GM12891 (cell line): Measurements from ENCODE around the gene LGALS8.

Experiments
- DNase-seq: peaks from one replicate; pipeline ENCODE4 v3.0.0; 2011; ENCODE audit warnings: low spot score; ENCODE audit not compliant: insufficient read length
- FAIRE-seq: peaks from 2 replicates; lab custom pipeline; 2011; peaks lifted over from hg19 to GRCh38; lab: Jason Lieb, UNC
- PAX5 ChIP-seq: IDR thresholded peaks from 2 replicates; pipeline ENCODE4 v1.6.1; 2011; ENCODE audit warnings: low read length, moderate library complexity, mild to moderate bottlenecking; ENCODE audit not compliant: insufficient read depth, severe bottlenecking
- POLR2A ChIP-seq: IDR thresholded peaks from 2 replicates; pipeline ENCODE4 v1.6.1; 2011; ENCODE audit warnings: low read depth, low read length, control low read depth
- POLR2AphosphoS5 ChIP-seq: IDR thresholded peaks from 2 replicates; pipeline ENCODE4 v1.6.1; 2011; ENCODE audit warnings: low read depth, low read length, control low read depth
- POU2F2 ChIP-seq: IDR thresholded peaks from 2 replicates; pipeline ENCODE4 v1.6.1; 2011; ENCODE audit warnings: low read depth, mild to moderate bottlenecking, control low read depth, low read length, moderate library complexity
- SPI1 ChIP-seq: IDR thresholded peaks from 2 replicates; pipeline ENCODE4 v1.6.1; 2011; ENCODE audit warnings: low read depth, low read length, control low read depth
- TAF1 ChIP-seq: IDR thresholded peaks from 2 replicates; pipeline ENCODE4 v1.6.1; 2011; ENCODE audit warnings: low read depth, low read length, control low read depth

LGALS8 gene

DNA sequence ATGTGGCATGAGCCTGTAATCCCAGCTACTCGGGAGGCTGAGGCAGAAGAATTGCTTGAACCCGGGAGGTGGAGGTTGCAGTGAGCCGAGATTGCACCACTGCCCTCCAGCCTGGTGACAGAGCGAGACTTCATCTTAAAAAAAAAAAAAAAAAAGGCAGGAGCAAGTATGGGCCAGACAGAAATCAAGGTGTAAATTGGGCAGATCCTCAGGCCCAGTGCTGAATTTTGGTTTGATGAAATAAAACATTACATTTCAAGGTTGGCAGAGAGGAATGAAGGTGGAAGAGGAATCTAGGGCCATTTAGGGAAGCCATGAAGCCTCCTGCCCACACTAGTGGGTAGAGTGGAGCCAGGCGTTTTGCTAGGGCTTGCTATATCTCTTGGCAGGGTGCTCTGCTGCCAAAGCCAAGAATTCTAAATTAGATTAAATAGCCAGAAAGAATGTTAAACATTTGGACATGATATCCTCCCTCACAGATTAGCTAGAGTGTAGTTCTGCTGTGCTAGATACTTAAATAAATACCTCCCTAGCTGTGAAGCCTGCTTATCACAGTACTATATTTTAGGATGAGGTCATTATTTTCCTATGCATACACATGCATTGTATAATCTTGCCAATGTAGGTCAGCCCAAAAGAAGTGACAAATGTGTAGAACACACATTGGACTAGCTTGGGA lies 16.6 kb upstream of the LGALS8 start:
- DNase-seq: no peak
- TF ChIP-seq PAX5 (no peak), POU2F2 (no peak), POLR2A (no peak), SPI1 (no peak), POLR2AphosphoS5 (no peak), TAF1 (no peak)
- FAIRE-seq: no peak

DNA sequence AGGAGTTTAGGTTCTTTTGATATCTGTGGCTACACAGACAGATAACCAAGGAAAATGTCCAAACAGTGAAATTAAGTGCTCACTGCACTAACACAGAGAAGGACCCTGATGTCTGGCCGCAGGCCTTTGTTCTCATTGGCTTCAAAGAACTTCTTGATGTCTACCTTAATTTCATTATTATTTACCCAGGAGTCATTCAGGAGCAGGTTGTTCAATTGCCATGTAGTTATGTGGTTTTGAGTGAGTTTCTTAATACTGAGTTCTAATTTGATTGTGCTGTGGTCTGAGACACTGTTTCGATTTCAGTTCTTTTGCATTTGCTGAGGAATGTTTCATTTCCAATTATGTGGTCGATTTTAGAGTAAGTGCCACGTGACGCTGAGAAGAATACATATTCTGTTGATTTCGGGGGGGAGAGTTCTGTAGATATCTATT lies 15.2 kb upstream of the LGALS8 start:
- no peak for DNase-seq
- TF ChIP-seq POU2F2 (no peak), PAX5 (no peak), POLR2AphosphoS5 (no peak), POLR2A (no peak), TAF1 (no peak), SPI1 (no peak)
- peak; percentile 64 for FAIRE-seq

DNA sequence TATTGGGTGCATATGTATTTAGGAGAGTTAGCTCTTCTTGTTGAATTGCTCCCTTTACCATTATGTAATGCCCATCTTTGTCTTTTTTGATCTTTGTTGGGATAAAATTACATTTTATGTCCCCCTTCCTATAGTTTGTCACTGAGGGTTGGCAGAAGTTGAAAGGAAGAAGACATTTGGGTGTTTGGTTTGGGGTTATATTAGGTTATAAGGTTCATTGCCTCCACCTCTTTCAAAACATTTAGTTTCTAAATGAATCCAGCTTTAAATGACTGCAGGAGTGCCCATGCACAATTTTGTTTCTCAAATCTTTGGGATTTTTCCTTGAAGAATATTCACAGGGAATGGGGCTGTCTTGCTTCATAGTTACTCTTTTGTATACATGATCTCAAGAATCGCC lies 14.6 kb upstream of the LGALS8 start:
- no peak for FAIRE-seq
- TF ChIP-seq TAF1 (no peak), POU2F2 (no peak), SPI1 (no peak), POLR2AphosphoS5 (no peak)
- no peak for DNase-seq

DNA sequence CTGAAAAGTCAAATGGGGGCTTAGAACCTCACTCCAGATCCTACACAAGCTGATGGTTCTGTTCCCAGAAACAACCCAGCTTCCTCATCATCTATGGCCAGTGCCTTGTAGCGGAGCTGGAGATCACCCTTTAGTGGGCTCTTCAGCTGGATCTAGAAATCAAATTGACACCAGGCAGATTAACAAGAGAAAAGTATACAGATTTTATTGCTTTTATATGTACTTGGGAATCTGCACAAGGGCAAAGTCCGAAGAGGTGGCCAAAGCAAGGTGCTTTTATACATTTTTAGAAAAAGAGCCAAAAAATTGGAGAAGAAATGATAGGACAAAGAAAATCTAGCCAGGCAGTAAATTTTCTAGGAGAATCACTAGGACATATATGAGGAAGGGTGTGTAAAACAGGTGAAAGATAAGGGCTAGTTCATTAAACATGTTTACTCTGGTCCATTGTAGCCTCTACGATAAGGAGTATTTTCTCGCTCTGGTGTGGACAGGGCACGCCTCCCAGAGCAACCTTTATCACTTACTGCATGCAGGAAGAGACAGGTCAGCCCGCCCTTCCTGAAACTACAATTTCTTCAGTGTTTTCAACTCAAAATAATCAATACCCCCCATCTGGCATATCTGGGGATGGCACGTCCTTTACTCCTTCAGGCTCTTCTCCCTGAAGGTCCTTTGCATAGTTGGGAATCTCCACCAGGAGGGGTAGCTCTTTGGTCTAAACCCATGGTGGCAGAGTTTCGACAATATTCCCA lies 14.0 kb upstream of the LGALS8 start:
- no peak for FAIRE-seq
- DNase-seq: no peak
- TF ChIP-seq SPI1 (no peak), POLR2A (no peak), PAX5 (no peak), POLR2AphosphoS5 (no peak), TAF1 (no peak), POU2F2 (no peak)

DNA sequence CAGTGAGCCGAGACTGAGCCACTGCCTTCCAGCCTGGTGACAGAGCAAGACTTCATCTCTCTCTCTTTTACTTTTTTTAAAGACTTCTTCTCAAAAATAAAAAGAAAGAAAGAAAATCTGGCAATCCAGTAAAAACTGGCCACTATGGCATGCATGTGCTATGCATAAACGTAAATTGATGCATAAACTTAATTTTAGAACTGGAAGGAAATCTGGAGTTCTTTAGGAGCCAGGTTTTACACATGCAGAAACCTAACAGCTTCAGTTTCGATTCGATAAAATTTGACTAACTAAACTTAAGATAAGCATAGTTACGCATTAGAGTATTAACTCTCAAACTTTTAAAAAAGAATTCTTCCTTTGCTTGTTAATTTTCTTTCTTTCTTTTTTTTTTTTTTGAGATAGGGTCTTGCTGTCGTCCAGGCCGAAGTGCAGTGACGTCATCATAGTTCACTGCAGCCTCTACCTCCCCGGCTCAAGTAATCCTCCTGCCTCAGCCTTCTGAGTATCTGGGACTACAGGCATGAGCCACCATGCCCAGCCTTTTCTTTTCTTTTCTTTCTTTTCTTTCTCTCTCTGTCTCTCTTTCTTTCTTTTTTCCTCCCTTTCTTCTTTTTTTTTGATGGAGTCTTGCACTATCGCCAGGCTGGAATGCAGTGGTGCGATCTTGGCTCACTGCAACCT lies 11.9 kb upstream of the LGALS8 start:
- no peak for DNase-seq
- no peak for TF ChIP-seq TAF1
- TF ChIP-seq PAX5: no peak
- TF ChIP-seq POLR2A: no peak
- no peak for TF ChIP-seq SPI1
- no peak for TF ChIP-seq POU2F2
- TF ChIP-seq POLR2AphosphoS5: no peak
- no peak for FAIRE-seq

DNA sequence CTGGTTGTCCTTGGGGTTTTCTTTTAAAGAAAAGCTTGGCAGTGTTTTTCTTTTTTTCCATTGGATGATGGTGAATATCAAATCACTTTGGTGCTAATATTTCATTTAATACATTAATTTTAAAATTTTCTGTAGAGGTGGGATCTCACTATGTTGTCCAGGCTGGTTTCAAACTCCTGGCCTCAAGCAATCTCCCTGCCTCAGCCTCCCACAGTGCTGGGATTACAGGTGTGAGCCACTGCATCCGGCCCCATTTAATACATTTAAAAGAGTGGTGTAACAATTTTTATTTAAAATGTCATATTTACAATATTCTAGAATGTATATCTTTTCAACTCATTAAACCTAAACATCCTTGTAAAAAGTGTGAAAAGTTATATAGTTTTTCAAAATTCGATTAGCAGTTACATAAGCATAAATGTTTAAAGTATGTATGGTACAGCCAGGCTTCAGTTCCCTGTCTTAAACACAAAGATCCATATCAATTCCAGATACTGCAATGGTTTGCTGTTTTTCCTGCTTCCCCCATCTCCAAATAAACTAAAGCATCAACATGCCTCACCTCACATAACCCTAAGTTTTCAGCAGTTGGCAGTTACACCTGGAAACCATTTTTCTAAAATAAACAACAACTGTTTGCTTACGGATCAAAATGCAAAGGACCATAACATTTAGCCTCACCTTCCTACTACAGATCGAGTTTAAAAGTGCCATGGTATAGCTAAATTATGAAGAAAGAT lies 8.9 kb upstream of the LGALS8 start:
- no peak for FAIRE-seq
- TF ChIP-seq PAX5 (no peak), SPI1 (no peak), POLR2A (no peak), POLR2AphosphoS5 (no peak), TAF1 (no peak), POU2F2 (no peak)
- DNase-seq: no peak

DNA sequence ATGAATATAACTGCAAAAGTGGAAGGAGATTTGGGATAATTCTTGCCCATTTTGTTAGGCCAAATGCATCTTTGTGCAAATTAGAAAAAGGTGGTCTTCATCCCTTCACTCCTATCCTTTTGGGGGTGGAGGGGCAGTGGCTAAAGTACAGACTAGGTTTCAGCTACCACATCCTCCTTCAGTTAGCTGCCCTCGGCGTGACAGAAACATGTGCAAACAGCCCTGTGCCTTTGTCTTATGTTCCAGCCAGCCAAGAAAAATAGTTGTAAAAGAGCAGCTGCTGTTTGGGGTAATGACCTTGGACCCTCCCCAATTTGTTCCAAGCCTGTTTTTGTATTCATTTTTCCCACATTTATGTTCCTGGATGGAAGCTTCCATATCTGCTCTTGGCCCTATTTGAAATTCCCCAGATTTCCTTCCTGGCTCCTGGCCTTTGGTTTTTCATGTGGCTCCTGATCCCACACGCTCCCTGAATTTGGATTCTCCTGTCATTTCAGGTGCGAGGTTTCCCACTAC lies 8.3 kb upstream of the LGALS8 start:
- FAIRE-seq (no peak), DNase-seq (no peak)
- TF ChIP-seq POLR2A (no peak), PAX5 (no peak), SPI1 (no peak), POLR2AphosphoS5 (no peak), TAF1 (no peak), POU2F2 (no peak)

DNA sequence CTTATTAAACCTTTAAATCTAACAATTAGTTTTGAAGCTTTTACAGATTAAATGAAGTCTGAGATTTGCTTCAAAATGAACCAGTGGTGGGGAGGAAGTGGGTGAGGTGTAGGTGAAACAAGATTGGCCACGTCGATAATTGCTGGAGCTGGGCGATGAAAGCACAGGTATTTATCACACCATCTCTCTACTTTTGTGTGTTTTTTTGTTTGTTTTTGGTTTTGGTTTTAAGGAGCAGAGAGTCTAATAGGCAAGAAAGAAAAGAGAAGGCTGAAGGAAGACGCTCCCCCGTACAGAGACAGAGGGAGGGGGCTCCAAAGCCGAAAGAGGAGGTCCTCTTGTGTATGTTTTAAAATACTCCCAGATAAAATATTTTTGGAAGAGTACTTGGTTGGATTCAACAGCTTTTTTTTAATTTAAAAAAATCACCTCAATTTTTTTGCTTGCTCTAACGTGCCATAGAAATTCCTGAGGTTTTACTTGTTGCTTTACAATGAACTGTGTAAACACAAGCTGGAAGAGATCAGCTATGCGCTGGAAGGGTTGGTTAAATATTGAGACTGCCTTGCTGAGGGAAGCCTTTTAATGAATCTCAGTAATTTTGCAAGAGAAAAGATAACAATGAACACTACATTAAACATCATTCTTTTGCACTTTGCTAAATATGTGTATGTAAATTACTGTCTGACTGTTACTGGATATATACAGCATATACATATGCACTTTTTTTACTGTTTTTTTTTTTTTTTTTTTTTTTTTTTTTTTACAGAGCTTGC lies 6.7 kb upstream of the LGALS8 start:
- no peak for DNase-seq
- TF ChIP-seq PAX5 (no peak), SPI1 (no peak), POLR2AphosphoS5 (no peak)
- no peak for FAIRE-seq

DNA sequence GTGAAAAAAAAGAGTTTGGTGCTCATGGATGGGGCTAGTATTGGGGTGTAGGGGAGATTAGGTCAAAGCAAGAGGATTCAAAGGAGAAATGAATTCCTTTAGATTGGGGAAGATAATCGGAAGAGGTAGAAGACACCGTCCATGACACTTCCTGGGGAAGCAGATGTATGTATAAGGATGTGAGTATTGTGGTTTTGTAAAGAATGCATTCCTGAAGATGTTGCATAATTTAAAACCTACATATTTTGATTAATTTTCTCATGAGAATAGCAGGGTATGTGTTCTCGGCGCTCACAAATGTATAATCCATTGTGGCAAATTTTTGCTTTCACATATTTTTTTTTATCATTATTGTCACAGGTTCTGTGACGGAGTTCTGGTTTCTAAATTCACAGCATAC lies 5.5 kb upstream of the LGALS8 start:
- TF ChIP-seq TAF1 (no peak), PAX5 (no peak), POU2F2 (no peak)
- DNase-seq: no peak
- no peak for FAIRE-seq
